GM12872 (cell line): ENCODE measurements around the gene ANKRD44.

ENCODE experiments used
- CTCF ChIP-seq: IDR thresholded peaks from 3 replicates; pipeline ENCODE4 v1.5.1; 2011; ENCODE audit warnings: low read depth, mild to moderate bottlenecking, low read length, moderate library complexity; ENCODE audit not compliant: insufficient read depth

Gene ANKRD44

GRCh38 chr2:196959281-196959680, 351.3 kb downstream of the ANKRD44 start:
- no peak for TF ChIP-seq CTCF

- TF ChIP-seq CTCF = no peak
These were observed 352.6 kb downstream of the ANKRD44 start for GRCh38 chr2:196957881-196958525.

GRCh38 chr2:196957442-196957841, 353.1 kb downstream of the ANKRD44 start:
- TF ChIP-seq CTCF = no peak

GRCh38 chr2:196956069-196956468, 354.5 kb downstream of the ANKRD44 start:
- no peak for TF ChIP-seq CTCF

GRCh38 chr2:196955036-196955435, 355.5 kb downstream of the ANKRD44 start:
- no peak for TF ChIP-seq CTCF

- TF ChIP-seq CTCF = no peak
These were observed 356.6 kb downstream of the ANKRD44 start for GRCh38 chr2:196954001-196954400.

- TF ChIP-seq CTCF = no peak
These were observed 357.6 kb downstream of the ANKRD44 start for GRCh38 chr2:196952936-196953335.
